ENCODE measurements around the gene NTRK3. TPM values are rescaled to one million over a fixed set of nuclear protein-coding genes. Genes with fewer than 3 reads are reported as not detected.

The NTRK3 gene
- total RNA-seq, 4 donors from 2014 or later = 5.3 to 11.7 (median 6.3) TPM

GRCh38 chr15:88252441-88252840 is 4.1 kb downstream of the NTRK3 start:
- H3K27me3 ChIP-seq = peaks cover 59% of the 10 kb centered on the region
- TF ChIP-seq POLR2A (IDR thresholded peaks at IDR 0.05) = no peak
- TF ChIP-seq EP300 (IDR thresholded peaks at IDR 0.05) = no peak
- TF ChIP-seq CTCF (IDR thresholded peaks at IDR 0.05) = no peak
- no peak for TF ChIP-seq POLR2AphosphoS5 (IDR thresholded peaks at IDR 0.05)
- 93% methylated on average over 7 of the region's 7 CpGs for WGBS

DNA sequence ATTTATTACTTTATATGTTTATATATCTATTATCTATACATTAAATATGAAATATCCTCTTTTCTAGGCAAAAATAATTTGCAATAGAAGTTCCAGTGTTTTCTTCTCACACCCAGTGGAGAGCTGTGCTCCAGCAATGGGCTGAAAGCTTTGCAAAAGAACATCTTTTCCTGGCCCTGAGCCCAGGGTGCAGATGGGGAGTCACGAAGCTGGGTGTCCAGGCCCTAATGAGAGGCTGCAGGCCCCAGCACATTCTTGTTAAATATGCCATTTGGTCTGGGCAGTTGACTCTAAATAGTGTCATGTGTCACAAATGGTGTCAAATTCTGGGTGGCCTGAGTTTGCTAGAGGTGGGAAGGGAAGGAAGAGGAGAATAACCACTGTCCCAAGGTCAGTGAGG is 5.7 kb downstream of the NTRK3 start:
- Histone ChIP-seq H3K27ac (no peak overlapping the region), H3K9me3 (no peaks in the 10 kb centered on the region), H3K4me1 (peaks cover 21% of the 10 kb centered on the region), H3K4me3 (no peak overlapping the region), H3K36me3 (no peaks in the 10 kb centered on the region), H3K27me3 (peaks cover 50% of the 10 kb centered on the region)
- WGBS = 40% methylated on average over 1 of the region's 1 CpG
- TF ChIP-seq EP300 (IDR thresholded peaks at IDR 0.05) = no peak
- TF ChIP-seq POLR2AphosphoS5 (IDR thresholded peaks at IDR 0.05) = no peak
- TF ChIP-seq CTCF (IDR thresholded peaks at IDR 0.05) = no peak
- TF ChIP-seq POLR2A (IDR thresholded peaks at IDR 0.05) = no peak
- DNase-seq (ENCODE audit: low spot score in 2 of 2) = no peak

More at GRCh38 chr15:88252441-88252840, 4.1 kb downstream of the NTRK3 start:
- Histone ChIP-seq H3K27ac (no peak overlapping the region), H3K4me1 (peaks cover 28% of the 10 kb centered on the region), H3K9me3 (no peaks in the 10 kb centered on the region), H3K36me3 (no peaks in the 10 kb centered on the region), H3K4me3 (no peak overlapping the region)
- DNase-seq (ENCODE audit: low spot score in 2 of 2) = no peak

- no peak overlapping the region for H3K4me3 ChIP-seq
- H3K27ac ChIP-seq = no peak overlapping the region
- peaks cover 34% of the 10 kb centered on the region for H3K27me3 ChIP-seq
- 84% methylated on average over 5 of the region's 6 CpGs for WGBS
- no peaks in the 10 kb centered on the region for H3K36me3 ChIP-seq
- H3K9me3 ChIP-seq = no peaks in the 10 kb centered on the region
- TF ChIP-seq POLR2A (IDR thresholded peaks at IDR 0.05) (no peak), POLR2AphosphoS5 (IDR thresholded peaks at IDR 0.05) (no peak), EP300 (IDR thresholded peaks at IDR 0.05) (no peak), CTCF (IDR thresholded peaks at IDR 0.05) (no peak)
- H3K4me1 ChIP-seq = peaks cover 9% of the 10 kb centered on the region
- DNase-seq (ENCODE audit: low spot score in 2 of 2) = no peak
These were observed 7.3 kb downstream of the NTRK3 start for GRCh38 chr15:88249220-88249619.

GRCh38 chr15:88247914-88248313 is 8.6 kb downstream of the NTRK3 start:
- Histone ChIP-seq H3K27me3 (peaks cover 21% of the 10 kb centered on the region), H3K27ac (no peak overlapping the region), H3K4me3 (no peak overlapping the region), H3K36me3 (no peaks in the 10 kb centered on the region), H3K9me3 (no peaks in the 10 kb centered on the region), H3K4me1 (peaks cover 9% of the 10 kb centered on the region)
- DNase-seq (ENCODE audit: low spot score in 2 of 2) = no peak
- WGBS = 63% methylated on average over 4 of the region's 4 CpGs
- no peak for TF ChIP-seq CTCF (IDR thresholded peaks at IDR 0.05)
- TF ChIP-seq POLR2AphosphoS5 (IDR thresholded peaks at IDR 0.05) = no peak
- TF ChIP-seq EP300 (IDR thresholded peaks at IDR 0.05) = no peak
- TF ChIP-seq POLR2A (IDR thresholded peaks at IDR 0.05) = no peak

- H3K36me3 ChIP-seq = no peaks in the 10 kb centered on the region
- peaks cover 9% of the 10 kb centered on the region for H3K4me1 ChIP-seq
- WGBS = 19% methylated on average over 19 of the region's 27 CpGs
- H3K9me3 ChIP-seq = no peaks in the 10 kb centered on the region
- H3K27ac ChIP-seq = no peak overlapping the region
- TF ChIP-seq EP300 (IDR thresholded peaks at IDR 0.05) (no peak), CTCF (IDR thresholded peaks at IDR 0.05) (peak; percentile 76 to 95), POLR2AphosphoS5 (IDR thresholded peaks at IDR 0.05) (no peak), POLR2A (IDR thresholded peaks at IDR 0.05) (no peak)
- DNase-seq (ENCODE audit: low spot score in 2 of 2) = peak; percentile 75 to 87
- H3K27me3 ChIP-seq = peaks cover 10% of the 10 kb centered on the region
- no peak overlapping the region for H3K4me3 ChIP-seq
These were observed 9.7 kb downstream of the NTRK3 start for GRCh38 chr15:88246666-88247446.

All from suprapubic skin (tissue), 4 donors.